ENCODE results near the gene SLC49A3. TPM values are rescaled to one million over a fixed set of nuclear protein-coding genes. Genes with fewer than 3 reads are reported as not detected.

Gene SLC49A3
- total and polyA plus RNA-seq, 2 of the 8 experiments (the other 6 are each of a cell fraction or from before 2014, with no cell fraction given) = 5.0 to 8.8 TPM

GRCh38 chr4:684623-685327, 4.2 kb downstream of the SLC49A3 start (continued):
- no peak for TF ChIP-seq EP300 (IDR thresholded peaks at IDR 0.05; ENCODE audit: borderline replicate concordance in 1 of 2, low read depth in 2 of 2, low read length in 2 of 2)
- TF ChIP-seq CBX5 (IDR thresholded peaks at IDR 0.05; ENCODE audit: low read depth, low read length) = no peak
- no peak for TF ChIP-seq TAF7 (optimal IDR thresholded peaks at IDR 0.05; ENCODE audit: borderline replicate concordance, low read depth, low read length)

All from H1 (cell line).